GM12892 (cell line): ENCODE measurements around the gene CECR2.
"Not testable (repeated sequence)": the region's sequence is repeated elsewhere in the genome, so short reads cannot be mapped to it uniquely, and the experiment has no call there.

Source experiments
- DNase-seq: peaks from one replicate; pipeline ENCODE4 v3.0.0; 2011; ENCODE audit not compliant: insufficient read length
- FAIRE-seq: peaks from 2 replicates; lab custom pipeline; 2011; peaks lifted over from hg19 to GRCh38; lab: Jason Lieb, UNC
- POLR2A ChIP-seq: IDR thresholded peaks from 2 replicates; pipeline ENCODE4 v1.6.1; 2011; ENCODE audit warnings: low read depth, low read length, control low read depth
- POLR2AphosphoS5 ChIP-seq: IDR thresholded peaks from 2 replicates; pipeline ENCODE4 v1.6.1; 2011; ENCODE audit warnings: low read depth, low read length, control low read depth
- TAF1 ChIP-seq: IDR thresholded peaks from 2 replicates; pipeline ENCODE4 v1.6.1; 2011; ENCODE audit warnings: low read depth, mild to moderate bottlenecking, control low read depth, low read length, borderline replicate concordance

The CECR2 gene

GRCh38 chr22:17548010-17548755 is 178.9 kb downstream of the CECR2 start:
- no peak for DNase-seq
- FAIRE-seq = no peak
- no peak for TF ChIP-seq POLR2A
- TF ChIP-seq TAF1 = no peak
- no peak for TF ChIP-seq POLR2AphosphoS5

- FAIRE-seq (no peak), DNase-seq (no peak)
- TF ChIP-seq POLR2A = no peak
These were observed 179.4 kb downstream of the CECR2 start for GRCh38 chr22:17548756-17549035.

GRCh38 chr22:17549183-17549582 is 179.9 kb downstream of the CECR2 start:
- no peak for TF ChIP-seq POLR2A
- DNase-seq (no peak), FAIRE-seq (no peak)

GRCh38 chr22:17549655-17550054 is 180.4 kb downstream of the CECR2 start:
- no peak for TF ChIP-seq POLR2A

GRCh38 chr22:17552737-17553136 is 183.5 kb downstream of the CECR2 start:
- TF ChIP-seq TAF1 (no peak), POLR2AphosphoS5 (no peak), POLR2A (no peak)
- DNase-seq (no peak), FAIRE-seq (no peak)

More at GRCh38 chr22:17549655-17550054, 180.4 kb downstream of the CECR2 start:
- FAIRE-seq (no peak), DNase-seq (no peak)

GRCh38 chr22:17554814-17555213 is 185.6 kb downstream of the CECR2 start:
- no peak for TF ChIP-seq TAF1
- no peak for FAIRE-seq
- DNase-seq = no peak

- TF ChIP-seq POLR2AphosphoS5 (no peak), POLR2A (no peak), TAF1 (no peak)
- FAIRE-seq = no peak
These were observed 189.9 kb downstream of the CECR2 start for GRCh38 chr22:17559188-17559587.

GRCh38 chr22:17562906-17563870 is 193.9 kb downstream of the CECR2 start, which contains the start of gene SLC25A18:
Gene SLC25A18, plus strand, starts transcription at chr22:17563498. Its CDS starts 16,447 bp downstream, at chr22:17579945.
- TF ChIP-seq POLR2A = no peak
- no peak for TF ChIP-seq POLR2AphosphoS5
- TF ChIP-seq TAF1 = no peak
- DNase-seq (no peak), FAIRE-seq (no peak)

More at GRCh38 chr22:17559188-17559587, 189.9 kb downstream of the CECR2 start:
- DNase-seq = no peak

- TF ChIP-seq TAF1 = no peak
- no peak for TF ChIP-seq POLR2A
- TF ChIP-seq POLR2AphosphoS5 = no peak
- DNase-seq (no peak), FAIRE-seq (no peak)
These were observed 194.7 kb downstream of the CECR2 start for GRCh38 chr22:17563936-17564391.

GRCh38 chr22:17566016-17566687 is 196.9 kb downstream of the CECR2 start:
- DNase-seq, FAIRE-seq: not testable (repeated sequence)

GRCh38 chr22:17566776-17567175 is 197.5 kb downstream of the CECR2 start:
- DNase-seq (no peak), FAIRE-seq (no peak)
- TF ChIP-seq POLR2AphosphoS5 = no peak
- no peak for TF ChIP-seq TAF1
- no peak for TF ChIP-seq POLR2A

GRCh38 chr22:17569971-17570511 is 200.8 kb downstream of the CECR2 start:
- FAIRE-seq (no peak), DNase-seq (no peak)
- TF ChIP-seq POLR2AphosphoS5 (no peak), TAF1 (no peak), POLR2A (no peak)
